IMR-90 (cell line): ENCODE results near the gene COLGALT1. TPM values are rescaled to one million over a fixed set of nuclear protein-coding genes. Genes with fewer than 3 reads are reported as not detected.
A peak's percentile ranks its signal among the peaks of the same experiment; 100 is the strongest.

Experiments used
- ATAC-seq: fragments of 200-7000 bp; cut with Tn5 transposase; 2 replicates; pipeline ENCODE4 v1.9.1; 2020; ENCODE audit warnings: low read depth, mild to moderate bottlenecking, moderate library complexity
- BruUV-seq: library from RNA; stranded (reverse); fragments of 400-500 nt; replicated peaks from 2 replicates; lab custom pipeline; 2021; lab: Mats Ljungman, UMichigan
- CTCF ChIA-PET: fragments of 300-600 bp; formaldehyde crosslinking; extraction: SDS; loops from one replicate; lab custom pipeline; 2021; ENCODE audit warnings: antibody characterized with exemption; lab: Yijun Ruan, JAX
- POLR2A ChIA-PET: fragments of 300-600 bp; sonication (Branson Sonifier 250); formaldehyde crosslinking; loops from one replicate; lab custom pipeline; 2022; ENCODE audit warnings: antibody characterized with exemption; ENCODE audit not compliant: unreplicated experiment; lab: Charles Lee
- DNase-seq: peaks from one replicate; pipeline ENCODE4 v3.0.0; 2013
- H2AFZ ChIP-seq: replicated peaks from 2 replicates; pipeline ENCODE3; 2013; ENCODE audit warnings: low read length, mild to moderate bottlenecking; ENCODE audit not compliant: poor library complexity
- H2AK5ac ChIP-seq: 2 replicates; pipeline ENCODE4 v1.6.1; 2013; ENCODE audit warnings: low read depth, low read length, inconsistent platforms
- H2AK9ac ChIP-seq: replicated peaks from 2 replicates; pipeline ENCODE3; 2013; ENCODE audit warnings: mild to moderate bottlenecking, low read depth, low read length, moderate library complexity; ENCODE audit not compliant: poor library complexity
- H2BK120ac ChIP-seq: 2 replicates; pipeline ENCODE4 v1.6.1; 2013; ENCODE audit warnings: low read depth, low read length, inconsistent platforms
- H2BK15ac ChIP-seq: 3 replicates; pipeline ENCODE4 v1.6.1; 2013; ENCODE audit warnings: low read depth, low read length, inconsistent platforms
- H2BK20ac ChIP-seq: 2 replicates; pipeline ENCODE4 v1.6.1; 2013; ENCODE audit warnings: low read depth, mild to moderate bottlenecking, inconsistent platforms, low read length, moderate library complexity
- H2BK5ac ChIP-seq: 2 replicates; pipeline ENCODE4 v1.6.1; 2013; ENCODE audit warnings: mild to moderate bottlenecking, low read depth, low read length, inconsistent platforms; ENCODE audit not compliant: poor library complexity, severe bottlenecking
- H3K14ac ChIP-seq: replicated peaks from 2 replicates; pipeline ENCODE4 v1.6.1; 2013; ENCODE audit warnings: low read depth, low read length, inconsistent platforms
- H3K18ac ChIP-seq: 2 replicates; pipeline ENCODE4 v1.6.1; 2013; ENCODE audit warnings: low read depth, low read length, control low read depth
- H3K23ac ChIP-seq: 2 replicates; pipeline ENCODE4 v1.6.1; 2013; ENCODE audit warnings: low read depth, low read length, inconsistent platforms
- H3K27ac ChIP-seq: 2 replicates; pipeline ENCODE4 v1.5.1; 2013; ENCODE audit warnings: mild to moderate bottlenecking, control low read depth, low read length; ENCODE audit not compliant: insufficient read depth
- H3K27me3 ChIP-seq: 2 replicates; pipeline ENCODE4 v1.6.1; 2013; ENCODE audit warnings: low read length; ENCODE audit not compliant: control insufficient read depth, insufficient read depth
- H3K36me3 ChIP-seq: 2 replicates; pipeline ENCODE4 v1.6.1; 2013; ENCODE audit warnings: low read length, mixed read lengths; ENCODE audit not compliant: control insufficient read depth, insufficient read depth
- H3K4ac ChIP-seq: 2 replicates; pipeline ENCODE4 v1.6.1; 2013; ENCODE audit warnings: low read depth, low read length, inconsistent platforms
- H3K4me1 ChIP-seq: 2 replicates; pipeline ENCODE4 v1.6.1; 2013; ENCODE audit warnings: low read length, mixed read lengths; ENCODE audit not compliant: control insufficient read depth, insufficient read depth
- H3K4me2 ChIP-seq: 2 replicates; pipeline ENCODE4 v1.6.1; 2013; ENCODE audit warnings: low read depth, mild to moderate bottlenecking, control low read depth, low read length, moderate library complexity
- H3K4me3 ChIP-seq: 2 replicates; pipeline ENCODE4 v1.5.1; 2013; ENCODE audit warnings: low read depth, mild to moderate bottlenecking, control low read depth, low read length, moderate library complexity; ENCODE audit not compliant: insufficient read depth
- H3K56ac ChIP-seq: 2 replicates; pipeline ENCODE4 v1.6.1; 2013; ENCODE audit warnings: low read length, inconsistent platforms; ENCODE audit not compliant: insufficient read depth; ENCODE audit errors: extremely low read depth
- H3K79me1 ChIP-seq, 2 experiments: 2 replicates each; pipeline ENCODE4 v1.6.1; 2013; ENCODE audit warnings: low read length in 2 of 2, inconsistent platforms in 1 of 2, low read depth in 1 of 2
- H3K9ac ChIP-seq: 2 replicates; pipeline ENCODE4 v1.6.1; 2013; ENCODE audit warnings: low read depth, low read length, control low read depth
- H3K9me1 ChIP-seq: 2 replicates; pipeline ENCODE4 v1.6.1; 2013; ENCODE audit warnings: low read length, inconsistent platforms; ENCODE audit not compliant: insufficient read depth
- H3K9me3 ChIP-seq: 2 replicates; pipeline ENCODE4 v1.6.1; 2013; ENCODE audit warnings: low read length; ENCODE audit not compliant: control insufficient read depth, insufficient read depth
- H4K20me1 ChIP-seq: 2 replicates; pipeline ENCODE4 v1.6.1; 2013; ENCODE audit warnings: low read length, inconsistent platforms; ENCODE audit not compliant: insufficient read depth
- H4K5ac ChIP-seq: 2 replicates; pipeline ENCODE4 v1.6.1; 2013; ENCODE audit warnings: mild to moderate bottlenecking, low read depth, low read length, control low read depth
- H4K8ac ChIP-seq, 2 experiments: 2 replicates each; pipeline ENCODE4 v1.6.1; 2013; ENCODE audit warnings: low read depth in 2 of 2, low read length in 2 of 2, control low read depth in 1 of 2, inconsistent platforms in 1 of 2
- H4K91ac ChIP-seq: 2 replicates; pipeline ENCODE4 v1.6.1; 2013; ENCODE audit warnings: low read depth, low read length, inconsistent platforms; ENCODE audit not compliant: insufficient read depth
- BHLHE40 ChIP-seq: fragments of 150-350 bp; IDR thresholded peaks from 2 replicates; pipeline ENCODE4 v1.6.1; 2016; ENCODE audit warnings: mild to moderate bottlenecking, low read depth, low read length
- CEBPB ChIP-seq: IDR thresholded peaks from 2 replicates; pipeline ENCODE4 v1.6.1; 2012; ENCODE audit warnings: low read depth, low read length, improper control_type of control experiment
- CHD1 ChIP-seq: IDR thresholded peaks from 2 replicates; pipeline ENCODE4 v1.6.1; 2012; ENCODE audit warnings: low read depth, low read length, improper control_type of control experiment
- CTCF ChIP-seq: conservative IDR thresholded peaks from 2 replicates; pipeline ENCODE4 v1.5.1; 2012; ENCODE audit warnings: mild to moderate bottlenecking, low read depth, low read length, improper control_type of control experiment
- ELK1 ChIP-seq: fragments of 150-350 bp; IDR thresholded peaks from 2 replicates; pipeline ENCODE4 v1.6.1; 2016; ENCODE audit warnings: low read depth, mild to moderate bottlenecking, low read length, moderate library complexity, borderline replicate concordance
- FOS ChIP-seq: fragments of 150-350 bp; IDR thresholded peaks from 2 replicates; pipeline ENCODE4 v1.6.1; 2016; ENCODE audit warnings: low read depth, low read length
- MAFK ChIP-seq: IDR thresholded peaks from 2 replicates; pipeline ENCODE4 v1.6.1; 2012; ENCODE audit warnings: low read depth, low read length, improper control_type of control experiment
- MAZ ChIP-seq: IDR thresholded peaks from 2 replicates; pipeline ENCODE4 v1.6.1; 2012; ENCODE audit warnings: low read depth, mild to moderate bottlenecking, low read length, improper control_type of control experiment, moderate library complexity, borderline replicate concordance
- MXI1 ChIP-seq: IDR thresholded peaks from 2 replicates; pipeline ENCODE4 v1.6.1; 2012; ENCODE audit warnings: low read depth, mild to moderate bottlenecking, low read length, moderate library complexity, borderline replicate concordance
- NFE2L2 ChIP-seq: fragments of 150-350 bp; IDR thresholded peaks from 2 replicates; pipeline ENCODE4 v1.6.1; 2016; ENCODE audit warnings: low read depth, mild to moderate bottlenecking, low read length
- POLR2A ChIP-seq: IDR thresholded peaks from 2 replicates; pipeline ENCODE4 v1.6.1; 2012; ENCODE audit warnings: mild to moderate bottlenecking, low read depth, low read length
- RCOR1 ChIP-seq: IDR thresholded peaks from 2 replicates; pipeline ENCODE4 v1.6.1; 2012; ENCODE audit warnings: mild to moderate bottlenecking, low read length, improper control_type of control experiment; ENCODE audit not compliant: insufficient replicate concordance
- RFX5 ChIP-seq: IDR thresholded peaks from 2 replicates; pipeline ENCODE4 v1.8.0; 2012; ENCODE audit warnings: low read depth, mild to moderate bottlenecking, low read length, moderate library complexity
- SMC3 ChIP-seq: fragments of 150-350 bp; IDR thresholded peaks from 2 replicates; pipeline ENCODE4 v1.6.1; 2016; ENCODE audit warnings: low read depth, mild to moderate bottlenecking, antibody characterized with exemption, low read length, moderate library complexity
- USF2 ChIP-seq: fragments of 150-350 bp; IDR thresholded peaks from 2 replicates; pipeline ENCODE4 v1.6.1; 2017; ENCODE audit warnings: mild to moderate bottlenecking, antibody characterized with exemption, low read length, low read depth
- WGBS, 2 experiments: methylation state at CpG; one replicate each; pipeline versions ENCODE4 v1.1.5 to v1.1.7; 2013; ENCODE audit warnings: missing lambda C conversion rate in 2 of 2; ENCODE audit not compliant: insufficient read length in 1 of 2; ENCODE audit errors: extremely low coverage in 2 of 2; 5-methylcytosine and 5-hydroxymethylcytosine counted together
- dilution Hi-C: fragments of 300-500 bp; cut with HindIII; formaldehyde crosslinking; loops from one replicate; pipeline ENCODE4 v1.14.3; 2018; ENCODE audit warnings: low sequenced_read_pairs; ENCODE audit not compliant: unreplicated experiment
- in situ Hi-C: fragments of 300-500 bp; cut with MboI; formaldehyde crosslinking; loops from 3 replicates; pipeline ENCODE4 v1.14.3; 2019; ENCODE audit warnings: low sequenced_read_pairs, inconsistent platforms, mixed read lengths
- intact Hi-C: fragments of 100-400 bp; cut with micrococcal nuclease; formaldehyde crosslinking; loops from 2 replicates; pipeline ENCODE4 v1.10.0; 2022
- polyA plus RNA-seq, 3 experiments: library from polyadenylated mRNA; depleted of rRNA; stranded (reverse); fragments of >200 nt; gene quantifications; 2 replicates each; pipeline ENCODE4 v1.2.3, GENCODE V29; 2012; ENCODE audit warnings: low replicate concordance in 1 of 3
- total RNA-seq: library from RNA; depleted of rRNA; stranded (reverse); fragments of >200 nt; gene quantifications from 2 replicates; pipeline ENCODE4 v1.2.3, GENCODE V29; 2012

COLGALT1 gene
- total and polyA plus RNA-seq, 2 of the 4 experiments (the other 2 are of a cell fraction): 77.1 to 117 TPM

- no peaks in the 10 kb centered on the region for H3K79me1 ChIP-seq
- in situ Hi-C loops: no loop called here
- H3K56ac ChIP-seq: no peak overlapping the region
- ChIA-PET POLR2A (no interaction called here), CTCF (no interaction called here)
- no peak overlapping the region for H4K91ac ChIP-seq
- H3K4ac ChIP-seq: no peak overlapping the region
- no peak overlapping the region for H2AFZ ChIP-seq
- H3K9ac ChIP-seq: no peak overlapping the region
- no peak for ATAC-seq
- H4K20me1 ChIP-seq: no peaks in the 10 kb centered on the region
- no peaks in the 10 kb centered on the region for H3K36me3 ChIP-seq
- WGBS, 2 experiments: 69 to 100% methylated on average over 1 to 2 of the region's 2 CpGs
- H3K4me2 ChIP-seq: no peak overlapping the region
- H3K4me1 ChIP-seq: no peaks in the 10 kb centered on the region
- no peak overlapping the region for H3K23ac ChIP-seq
- no peak overlapping the region for H3K27ac ChIP-seq
- no peak overlapping the region for H4K8ac ChIP-seq
- intact Hi-C loops: no loop called here
- H2AK5ac ChIP-seq: no peak overlapping the region
- BruUV-seq: no TSS peak
- no peak overlapping the region for H3K4me3 ChIP-seq
- DNase-seq: no peak
- dilution Hi-C loops: no loop called here
- H2AK9ac ChIP-seq: no peak overlapping the region
- H3K14ac ChIP-seq: no peak overlapping the region
- H3K9me1 ChIP-seq: no peaks in the 10 kb centered on the region
- no peak overlapping the region for H2BK15ac ChIP-seq
- H2BK120ac ChIP-seq: no peak overlapping the region
- H4K5ac ChIP-seq: no peak overlapping the region
- peaks cover 7% of the 10 kb centered on the region for H3K27me3 ChIP-seq
- peak overlapping the region; percentile 19 for H2BK5ac ChIP-seq
- TF ChIP-seq NFE2L2 (no peak), SMC3 (no peak), MAZ (no peak), RFX5 (no peak), RCOR1 (no peak), CHD1 (no peak), MAFK (no peak), FOS (no peak), CEBPB (no peak), CTCF (no peak), USF2 (no peak), POLR2A (no peak), BHLHE40 (no peak), MXI1 (no peak), ELK1 (no peak)
- no peak overlapping the region for H2BK20ac ChIP-seq
- no peak overlapping the region for H3K18ac ChIP-seq
- peaks cover 7% of the 10 kb centered on the region for H3K9me3 ChIP-seq
Measured at GRCh38 chr19:17625980-17626379, 70.5 kb downstream of the COLGALT1 start.
